SK-N-SH (cell line): ENCODE data around the gene CUL4B. TPM values are rescaled to one million over a fixed set of nuclear protein-coding genes. Genes with fewer than 3 reads are reported as not detected.

ENCODE experiments used
- CTCF ChIA-PET: fragments of 300-600, 350-600 bp; formaldehyde crosslinking; extraction: SDS; loops from one replicate; lab custom pipeline; 2021; lab: Yijun Ruan, JAX
- POLR2A ChIA-PET: fragments of 350-600 bp; sonication (Branson Sonifier 250); formaldehyde crosslinking; extraction: SDS; loops from one replicate; lab custom pipeline; 2020; ENCODE audit warnings: antibody characterized with exemption, inconsistent platforms; lab: Yijun Ruan, JAX
- DNase-seq: peaks from one replicate; pipeline ENCODE4 v3.0.0; 2012
- H2AFZ ChIP-seq: fragments of 200-600 bp; sonication (generic); 2 replicates; pipeline ENCODE4 v1.8.1; 2016; ENCODE audit warnings: antibody characterized with exemption, mild to moderate bottlenecking, low read depth
- H3F3A ChIP-seq: fragments of 200-600 bp; sonication (generic); replicated peaks from 2 replicates; pipeline ENCODE3; 2016; ENCODE audit warnings: antibody characterized with exemption, mild to moderate bottlenecking; ENCODE audit not compliant: insufficient read depth
- H3K27ac ChIP-seq, 2 experiments: fragments of 200-500 bp in 1 of 2; fragments of 200-600 bp in 1 of 2; sonication (Bioruptor generic) in 1 of 2; sonication (generic), shearing (Covaris generic) in 1 of 2; 2 replicates each; pipeline versions ENCODE4 v1.5.1 to v1.6.1; 2014 to 2016; ENCODE audit warnings: low read depth in 2 of 2, inconsistent platforms in 1 of 2, low read length in 1 of 2, mild to moderate bottlenecking in 1 of 2, mixed read lengths in 1 of 2
- H3K27me3 ChIP-seq: fragments of 200-600 bp; sonication (generic), shearing (Covaris generic); 2 replicates; pipeline ENCODE4 v1.6.1; 2016; ENCODE audit warnings: mixed run types; ENCODE audit not compliant: insufficient read depth
- H3K36me3 ChIP-seq, 2 experiments: fragments of 200-500 bp in 1 of 2; fragments of 200-600 bp in 1 of 2; sonication (Bioruptor generic) in 1 of 2; sonication (generic) in 1 of 2; replicated peaks in 1 of 2; 2 replicates each; pipeline versions ENCODE3 to v1.5.1; 2014 to 2016; ENCODE audit warnings: low read length in 1 of 2, mild to moderate bottlenecking in 1 of 2; ENCODE audit not compliant: insufficient read depth in 2 of 2, control insufficient read depth in 1 of 2
- H3K4me1 ChIP-seq, 2 experiments: fragments of 200-500 bp in 1 of 2; fragments of 200-600 bp in 1 of 2; sonication (Bioruptor generic) in 1 of 2; sonication (generic), shearing (Covaris generic) in 1 of 2; 2 replicates each; pipeline versions ENCODE4 v1.5.1 to v1.6.1; 2014 to 2016; ENCODE audit warnings: low read depth in 1 of 2, low read length in 1 of 2, mixed run types in 1 of 2; ENCODE audit not compliant: insufficient read depth in 2 of 2, control insufficient read depth in 1 of 2
- H3K4me2 ChIP-seq: fragments of 200-600 bp; sonication (generic), shearing (Covaris generic); 2 replicates; pipeline ENCODE4 v1.6.1; 2017; ENCODE audit warnings: mixed run types
- H3K4me3 ChIP-seq, 2 experiments: fragments of 200-500 bp in 1 of 2; fragments of 200-600 bp in 1 of 2; sonication (Bioruptor generic) in 1 of 2; sonication (generic), shearing (Covaris generic) in 1 of 2; 2 replicates each; pipeline versions ENCODE4 v1.5.1 to v1.8.1; 2014 to 2016; ENCODE audit warnings: low read depth in 2 of 2, inconsistent platforms in 1 of 2, low read length in 1 of 2, mild to moderate bottlenecking in 1 of 2, mixed read lengths in 1 of 2, moderate library complexity in 1 of 2
- H3K79me2 ChIP-seq: fragments of 200-600 bp; sonication (generic); 2 replicates; pipeline ENCODE4 v1.8.1; 2017; ENCODE audit warnings: mild to moderate bottlenecking; ENCODE audit not compliant: insufficient read depth
- H3K9ac ChIP-seq: fragments of 200-600 bp; sonication (generic); 2 replicates; pipeline ENCODE4 v1.6.1; 2017; ENCODE audit warnings: mixed run types
- H3K9me2 ChIP-seq: fragments of 200-600 bp; sonication (generic); 2 replicates; pipeline ENCODE4 v1.6.1; 2017; ENCODE audit warnings: mixed run types
- H3K9me3 ChIP-seq: fragments of 200-600 bp; sonication (generic); 2 replicates; pipeline ENCODE4 v1.6.1; 2017; ENCODE audit warnings: mixed run types, mild to moderate bottlenecking, moderate library complexity
- H4K20me1 ChIP-seq: fragments of 200-600 bp; sonication (generic); 2 replicates; pipeline ENCODE4 v1.6.1; 2017; ENCODE audit warnings: mild to moderate bottlenecking, mixed run types; ENCODE audit not compliant: insufficient read depth
- CTCF ChIP-seq: fragments of 200-600 bp; sonication (generic); IDR thresholded peaks from 2 replicates; pipeline ENCODE4 v1.6.1; 2017; ENCODE audit warnings: antibody characterized with exemption, mild to moderate bottlenecking, moderate library complexity
- ELF1 ChIP-seq: IDR thresholded peaks from 2 replicates; pipeline ENCODE4 v1.4.0; 2012
- EP300 ChIP-seq, 2 experiments: IDR thresholded peaks; 2 replicates each; pipeline versions ENCODE4 v1.4.0 to v1.6.1; 2012; ENCODE audit warnings: borderline replicate concordance in 1 of 2, low read depth in 1 of 2, low read length in 1 of 2
- EZH2phosphoT487 ChIP-seq: fragments of 200-600 bp; sonication (generic); IDR thresholded peaks from 2 replicates; pipeline ENCODE4 v1.6.1; 2017; ENCODE audit warnings: low read depth, mixed run types, mild to moderate bottlenecking, antibody characterized with exemption, moderate library complexity, borderline replicate concordance
- FOSL2 ChIP-seq: IDR thresholded peaks from 2 replicates; pipeline ENCODE4 v1.4.0; 2012; ENCODE audit warnings: low read depth, mild to moderate bottlenecking, moderate library complexity, borderline replicate concordance
- GABPA ChIP-seq: IDR thresholded peaks from 2 replicates; pipeline ENCODE4 v1.4.0; 2012; ENCODE audit warnings: low read depth, mild to moderate bottlenecking
- GATA2 ChIP-seq: sonication (generic); formaldehyde crosslinking; IDR thresholded peaks from 2 replicates; pipeline ENCODE4 v1.5.0; 2020; ENCODE audit warnings: mild to moderate bottlenecking, missing genetic modification reagents
- JUND ChIP-seq: IDR thresholded peaks from 2 replicates; pipeline ENCODE4 v1.4.0; 2012
- MAX ChIP-seq: IDR thresholded peaks from 2 replicates; pipeline ENCODE4 v1.4.0; 2012; ENCODE audit warnings: low read depth
- MEF2A ChIP-seq: IDR thresholded peaks from 2 replicates; pipeline ENCODE4 v1.4.0; 2012; ENCODE audit warnings: low read depth, borderline replicate concordance
- MXI1 ChIP-seq: IDR thresholded peaks from 2 replicates; pipeline ENCODE4 v1.6.1; 2012; ENCODE audit warnings: mild to moderate bottlenecking, low read depth, low read length, improper control_type of control experiment
- NFIC ChIP-seq: IDR thresholded peaks from 2 replicates; pipeline ENCODE4 v1.4.0; 2012; ENCODE audit warnings: borderline replicate concordance
- POLR2AphosphoS5 ChIP-seq: IDR thresholded peaks from 2 replicates; pipeline ENCODE4 v1.6.1; 2012; ENCODE audit warnings: low read depth, low read length
- RAD21 ChIP-seq: IDR thresholded peaks from 2 replicates; pipeline ENCODE4 v1.6.1; 2012; ENCODE audit warnings: mild to moderate bottlenecking, low read length
- SMC3 ChIP-seq: IDR thresholded peaks from 2 replicates; pipeline ENCODE4 v1.6.1; 2012; ENCODE audit warnings: low read depth, low read length, improper control_type of control experiment
- TAF1 ChIP-seq: IDR thresholded peaks from 2 replicates; pipeline ENCODE4 v1.6.1; 2012; ENCODE audit warnings: low read depth, mild to moderate bottlenecking, low read length, moderate library complexity, borderline replicate concordance
- TCF12 ChIP-seq: IDR thresholded peaks from 2 replicates; pipeline ENCODE4 v1.4.0; 2012
- USF1 ChIP-seq: IDR thresholded peaks from 2 replicates; pipeline ENCODE4 v1.4.0; 2012; ENCODE audit warnings: low read depth, borderline replicate concordance
- USF2 ChIP-seq: fragments of 150-350 bp; IDR thresholded peaks from 2 replicates; pipeline ENCODE4 v1.6.1; 2017; ENCODE audit warnings: antibody characterized with exemption, low read length, low read depth, borderline replicate concordance
- ZBTB33 ChIP-seq: IDR thresholded peaks from 2 replicates; pipeline ENCODE4 v1.4.0; 2012; ENCODE audit warnings: low read depth, borderline replicate concordance
- WGBS: methylation state at CpG from one replicate; pipeline ENCODE4 v1.1.6; 2017; ENCODE audit warnings: low lambda C conversion rate; 5-methylcytosine and 5-hydroxymethylcytosine counted together
- polyA plus RNA-seq, 3 experiments: library from polyadenylated mRNA; depleted of rRNA; stranded (reverse); fragments of >200 nt; gene quantifications; 2 replicates each; pipeline ENCODE4 v1.2.3, GENCODE V29; 2012

Gene CUL4B
- polyA plus RNA-seq, 1 of the 3 experiments (the other 2 are of a cell fraction), result 24.1 TPM

DNA sequence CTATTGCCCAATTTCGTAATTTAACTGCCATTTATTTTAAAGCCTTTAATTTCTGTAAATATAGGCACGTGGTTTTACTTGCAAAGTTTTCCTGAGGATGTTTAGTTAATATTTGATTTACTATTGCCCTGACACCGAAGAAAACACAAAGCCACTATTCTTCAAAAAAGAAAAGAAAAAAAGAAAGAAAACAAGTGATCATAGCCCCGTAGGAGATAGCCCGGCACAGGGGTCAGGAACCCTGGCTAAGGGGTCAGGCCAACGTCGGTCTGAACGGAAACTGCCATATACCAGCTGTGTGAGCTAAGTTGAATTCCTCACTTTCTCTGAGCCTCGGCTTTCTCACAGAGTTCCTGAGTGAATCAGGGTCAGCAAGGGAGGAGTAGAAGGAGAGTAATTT lies 74.0 kb downstream of the CUL4B start (continued):
- no peak for TF ChIP-seq ZBTB33
- TF ChIP-seq TCF12, result no peak
- TF ChIP-seq SMC3, result no peak
- TF ChIP-seq TAF1, result no peak
- TF ChIP-seq RAD21, result no peak
- TF ChIP-seq FOSL2, result no peak
- TF ChIP-seq GABPA, result no peak
- TF ChIP-seq GATA2 (CRISPR knock-in tag), result no peak

DNA sequence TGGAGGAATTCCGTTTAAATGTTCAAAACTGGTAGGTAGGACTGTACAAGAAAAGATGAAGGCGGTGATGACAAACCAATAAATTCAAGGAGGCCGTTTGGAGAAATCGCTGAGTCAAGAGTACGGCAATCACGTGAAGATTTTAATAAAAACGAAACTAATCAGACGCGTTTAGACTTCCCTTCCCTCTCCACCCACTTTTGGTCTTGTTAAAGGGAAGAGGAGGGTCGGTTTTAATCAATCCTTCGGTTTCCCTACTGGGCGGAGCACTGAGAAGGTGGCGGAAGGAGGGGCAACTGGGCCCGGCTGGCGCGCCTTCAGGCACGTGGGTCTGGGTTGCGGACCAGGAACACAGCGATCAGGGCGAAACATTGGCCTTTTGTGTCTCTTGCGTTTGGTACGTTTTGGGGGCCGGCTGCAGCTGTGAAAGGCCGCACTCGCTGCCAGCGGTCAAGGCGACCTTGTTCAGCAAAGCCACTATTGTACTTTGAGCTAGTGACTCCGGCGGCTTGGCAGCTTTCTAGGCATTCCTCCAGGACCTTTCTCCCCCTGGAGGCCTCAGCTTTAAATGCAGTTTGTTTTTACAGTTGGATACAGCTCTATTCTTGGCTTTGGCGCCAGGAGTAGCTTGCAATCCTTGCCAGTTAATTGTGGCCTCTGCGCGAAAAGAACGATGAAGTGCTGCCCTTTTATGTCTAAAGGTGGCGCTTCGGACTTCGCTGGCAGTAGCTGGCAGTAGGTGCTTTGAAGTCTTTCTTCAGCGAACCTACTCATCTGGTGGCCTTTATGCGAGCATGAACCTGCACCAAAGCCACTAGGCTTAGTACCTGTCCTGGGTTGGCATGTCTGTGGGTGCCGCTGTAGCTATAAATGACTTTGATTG lies 74.9 kb downstream of the CUL4B start:
- Histone ChIP-seq H3F3A (peaks cover 3% of the 10 kb centered on the region), H3K36me3 (no peaks in the 10 kb centered on the region), H3K27ac (peak overlapping the region; percentile 65 to 70)
- POLR2A ChIA-PET, result interaction anchor here (0.7 to 1.2 kb wide), 2 partner anchors 17 to 75 kb away, joined by 3 to 6 read pairs; partner anchors contain the start of genes CUL4B and LAMP2
- TF ChIP-seq CTCF (peak; percentile 67), EZH2phosphoT487 (no peak), ELF1 (peak; percentile 27; the same call in 1 of the 2 replicates), EP300 (IDR thresholded peaks at IDR 0.05; ENCODE audit: borderline replicate concordance in 1 of 2, low read depth in 1 of 2, low read length in 1 of 2) (peak in 1 of 2 experiments; percentile 47; a peak in 1 of 4 replicates), GATA2 (CRISPR knock-in tag) (no peak), MAX (peak; percentile 89), USF2 (0 out of 2 replicates have a peak, but pooled peaks have one; percentile 23), USF1 (peak; percentile 59; the same call in 1 of the 2 replicates), MXI1 (peak; percentile 51), MEF2A (no peak), POLR2AphosphoS5 (0 out of 2 replicates have a peak, but pooled peaks have one; percentile 31), SMC3 (0 out of 2 replicates have a peak, but pooled peaks have one; percentile 24), NFIC (peak; percentile 45; the same call in 1 of the 2 replicates), JUND (no peak)
- TF ChIP-seq, all 33 proteins: peak for 10
- no peaks in the 10 kb centered on the region for H3K9me2 ChIP-seq
- CTCF ChIA-PET, result interaction anchor here (0.9 to 1.5 kb wide), 7 partner anchors 9 to 177 kb away, joined by 3 to 10 read pairs (median 4); no protein-coding TSS in a partner anchor
- peak overlapping the region; percentile 89 for H2AFZ ChIP-seq
- WGBS, result 5% methylated on average over 33 of the region's 39 CpGs
- H3K9me3 ChIP-seq, result no peaks in the 10 kb centered on the region
- H3K4me3 ChIP-seq, result peak overlapping the region; percentile 46 to 69
- peaks cover 4% of the 10 kb centered on the region; the same call in 1 of the 2 replicates for H3K27me3 ChIP-seq
- no peaks in the 10 kb centered on the region for H3K79me2 ChIP-seq
- H4K20me1 ChIP-seq, result no peaks in the 10 kb centered on the region
- peak overlapping the region; percentile 55 for H3K9ac ChIP-seq
- H3K4me2 ChIP-seq, result peak overlapping the region; percentile 76
- peak; percentile 65 for DNase-seq
- H3K4me1 ChIP-seq, result no peaks in the 10 kb centered on the region; a peak in 1 of 4 replicates
